ENCODE measurements around the gene LHCGR.

The LHCGR gene

GRCh38 chr2:48668992-48669391, 86.5 kb downstream of the LHCGR start:
- TF ChIP-seq EZH2phosphoT487 (IDR thresholded peaks at IDR 0.05; ENCODE audit: borderline replicate concordance, low read length) (no peak), CTCF (IDR thresholded peaks at IDR 0.05; ENCODE audit: low read depth, low read length, poor library complexity, severe bottlenecking) (no peak)
- Histone ChIP-seq H3K27me3 (ENCODE audit: control insufficient read depth, low read length) (no peaks in the 10 kb centered on the region), H3F3A (ENCODE audit: control insufficient read depth, insufficient read depth) (no peaks in the 10 kb centered on the region), H3K27ac (ENCODE audit: low read depth, low read length) (no peak overlapping the region), H3K4me2 (ENCODE audit: low read length) (no peak overlapping the region), H3K36me3 (ENCODE audit: control insufficient read depth, low read length) (no peaks in the 10 kb centered on the region), H3K79me2 (ENCODE audit: control insufficient read depth, low read length) (no peaks in the 10 kb centered on the region), H3K4me1 (ENCODE audit: control insufficient read depth, low read length) (no peaks in the 10 kb centered on the region), H3K9me2 (replicated peaks; ENCODE audit: control insufficient read depth, low read length) (no peaks in the 10 kb centered on the region), H3K4me3 (ENCODE audit: low read length) (no peak overlapping the region), H3K9me3 (ENCODE audit: control insufficient read depth, insufficient read depth, low read length) (no peaks in the 10 kb centered on the region), H4K20me1 (ENCODE audit: control insufficient read depth, insufficient read depth, low read depth, low read length) (no peaks in the 10 kb centered on the region)

- Histone ChIP-seq H3K36me3 (ENCODE audit: control insufficient read depth, low read length) (no peaks in the 10 kb centered on the region), H3K4me3 (ENCODE audit: low read length) (no peak overlapping the region), H3K27ac (ENCODE audit: low read depth, low read length) (no peak overlapping the region), H4K20me1 (ENCODE audit: control insufficient read depth, insufficient read depth, low read depth, low read length) (no peaks in the 10 kb centered on the region), H3K27me3 (ENCODE audit: control insufficient read depth, low read length) (peaks cover 4% of the 10 kb centered on the region; the same call in 1 of the 2 replicates), H3K9me3 (ENCODE audit: control insufficient read depth, insufficient read depth, low read length) (no peaks in the 10 kb centered on the region), H3K79me2 (ENCODE audit: control insufficient read depth, low read length) (no peaks in the 10 kb centered on the region), H3K4me2 (ENCODE audit: low read length) (no peak overlapping the region), H3F3A (ENCODE audit: control insufficient read depth, insufficient read depth) (no peaks in the 10 kb centered on the region), H3K4me1 (ENCODE audit: control insufficient read depth, low read length) (no peaks in the 10 kb centered on the region), H3K9me2 (replicated peaks; ENCODE audit: control insufficient read depth, low read length) (no peaks in the 10 kb centered on the region)
- TF ChIP-seq EZH2phosphoT487 (IDR thresholded peaks at IDR 0.05; ENCODE audit: borderline replicate concordance, low read length) (no peak), CTCF (IDR thresholded peaks at IDR 0.05; ENCODE audit: low read depth, low read length, poor library complexity, severe bottlenecking) (no peak)
Measured at GRCh38 chr2:48651158-48651790, 104.2 kb downstream of the LHCGR start.

- no peaks in the 10 kb centered on the region for H3F3A ChIP-seq (ENCODE audit: control insufficient read depth, insufficient read depth)
- TF ChIP-seq EZH2phosphoT487 (IDR thresholded peaks at IDR 0.05; ENCODE audit: borderline replicate concordance, low read length) (no peak), CTCF (IDR thresholded peaks at IDR 0.05; ENCODE audit: low read depth, low read length, poor library complexity, severe bottlenecking) (no peak)
- H3K36me3 ChIP-seq (ENCODE audit: control insufficient read depth, low read length): no peaks in the 10 kb centered on the region
- H3K4me1 ChIP-seq (ENCODE audit: control insufficient read depth, low read length): no peaks in the 10 kb centered on the region
- no peak overlapping the region for H3K4me3 ChIP-seq (ENCODE audit: low read length)
- no peak overlapping the region for H3K4me2 ChIP-seq (ENCODE audit: low read length)
- H3K79me2 ChIP-seq (ENCODE audit: control insufficient read depth, low read length): no peaks in the 10 kb centered on the region
- no peak overlapping the region for H3K27ac ChIP-seq (ENCODE audit: low read depth, low read length)
- no peaks in the 10 kb centered on the region; the same call in 1 of the 2 replicates for H3K9me3 ChIP-seq (ENCODE audit: control insufficient read depth, insufficient read depth, low read length)
- no peaks in the 10 kb centered on the region for H4K20me1 ChIP-seq (ENCODE audit: control insufficient read depth, insufficient read depth, low read depth, low read length)
- H3K9me2 ChIP-seq (replicated peaks; ENCODE audit: control insufficient read depth, low read length): no peaks in the 10 kb centered on the region
- peaks cover 7% of the 10 kb centered on the region for H3K27me3 ChIP-seq (ENCODE audit: control insufficient read depth, low read length)
Measured at GRCh38 chr2:48638261-48638660, 117.3 kb downstream of the LHCGR start.

All from DOHH2 (cell line).